GM18951 (cell line): ENCODE results near the gene P2RY2.

Experiments
- POLR2A ChIP-seq: IDR thresholded peaks from 4 replicates; pipeline ENCODE4 v1.6.1; 2011; ENCODE audit warnings: mild to moderate bottlenecking; ENCODE audit not compliant: insufficient read length, insufficient read depth; ENCODE audit errors: extremely low read depth
- in situ Hi-C: fragments of 300-500 bp; cut with MboI; formaldehyde crosslinking; loops from one replicate; pipeline ENCODE4 v1.12.0; 2022; ENCODE audit warnings: low sequenced_read_pairs, mixed read lengths, inconsistent platforms; ENCODE audit not compliant: unreplicated experiment

The P2RY2 gene

DNA sequence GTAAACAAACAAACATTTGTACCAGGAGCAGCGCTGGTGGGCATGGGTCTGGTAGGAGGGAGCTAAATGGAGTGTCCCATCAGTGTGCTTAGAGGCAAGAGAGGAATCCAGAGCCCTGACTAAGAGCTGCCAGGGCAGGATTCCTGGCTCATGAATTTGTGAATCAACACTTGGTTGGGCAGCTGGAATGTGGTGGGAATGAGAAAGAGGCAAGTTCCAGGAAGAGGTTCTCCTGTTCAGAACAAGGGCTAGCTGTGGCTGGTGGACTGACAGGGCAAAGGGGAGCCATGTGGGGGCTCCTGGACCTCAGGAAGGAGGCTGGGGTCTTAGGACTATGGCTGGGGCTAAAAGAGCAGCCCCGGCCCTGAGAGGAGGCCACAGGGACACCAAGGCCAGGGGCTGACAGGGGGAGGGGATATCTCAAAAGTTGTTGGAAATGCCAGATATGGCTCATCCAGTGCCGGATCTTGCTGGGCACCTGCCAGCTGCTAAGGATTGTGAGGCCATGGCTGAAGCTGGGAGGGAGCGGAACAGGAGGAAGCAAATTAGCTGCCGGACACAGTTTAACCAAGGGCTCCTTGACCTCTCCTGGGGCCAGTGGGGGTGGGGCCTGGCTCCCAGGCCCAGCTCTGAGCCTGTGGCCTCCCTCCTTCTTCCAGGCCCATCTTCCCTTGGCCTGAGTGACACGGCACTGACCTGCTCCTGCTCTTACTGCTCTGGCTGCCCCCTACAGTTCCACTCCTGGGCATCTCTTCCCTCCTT lies 39.4 kb downstream of the P2RY2 start:
- in situ Hi-C loops = no loop called here
- TF ChIP-seq POLR2A = no peak

- in situ Hi-C loops = no loop called here
- TF ChIP-seq POLR2A = no peak
These were observed 40.3 kb downstream of the P2RY2 start for GRCh38 chr11:73258104-73259035.

DNA sequence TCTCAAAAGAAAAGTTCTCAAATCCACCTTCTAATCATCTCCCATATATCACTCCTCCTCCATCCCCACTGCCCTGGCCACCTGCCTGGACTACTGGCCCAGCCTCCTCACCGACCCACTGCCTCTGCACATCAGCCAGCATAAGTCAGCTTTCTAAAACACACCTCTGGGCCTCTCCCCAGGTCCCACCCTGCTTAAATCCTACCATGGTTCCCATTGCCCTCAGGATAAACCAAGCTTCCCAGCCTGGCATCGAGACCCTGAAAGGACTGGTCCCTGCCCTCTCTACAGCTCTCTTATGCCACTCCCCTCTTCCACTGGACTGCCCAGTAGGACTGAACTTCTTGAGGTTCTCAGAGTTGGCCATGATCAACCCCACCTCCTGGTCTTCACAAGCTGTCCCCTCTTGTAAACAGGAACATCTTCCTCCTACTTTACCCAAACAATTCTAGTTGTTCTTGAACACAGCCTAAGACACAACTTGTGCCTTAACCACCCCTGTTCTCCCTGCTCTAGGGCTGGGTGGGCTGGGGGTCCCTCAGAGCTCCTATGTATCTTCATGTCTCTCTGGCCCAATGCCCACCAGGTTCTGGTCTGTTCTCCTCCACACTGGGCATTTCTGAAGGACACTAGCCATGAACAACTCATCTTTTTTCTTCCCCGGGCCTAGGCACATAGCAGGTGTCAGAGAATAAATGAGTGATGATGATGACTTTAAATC lies 41.5 kb downstream of the P2RY2 start:
- TF ChIP-seq POLR2A = no peak
- in situ Hi-C loops = no loop called here

- in situ Hi-C loops = no loop called here
- no peak for TF ChIP-seq POLR2A
These were observed 42.0 kb downstream of the P2RY2 start for GRCh38 chr11:73260127-73260457.

- no peak for TF ChIP-seq POLR2A
- in situ Hi-C loops = no loop called here
These were observed 44.9 kb downstream of the P2RY2 start for GRCh38 chr11:73262851-73263495.

DNA sequence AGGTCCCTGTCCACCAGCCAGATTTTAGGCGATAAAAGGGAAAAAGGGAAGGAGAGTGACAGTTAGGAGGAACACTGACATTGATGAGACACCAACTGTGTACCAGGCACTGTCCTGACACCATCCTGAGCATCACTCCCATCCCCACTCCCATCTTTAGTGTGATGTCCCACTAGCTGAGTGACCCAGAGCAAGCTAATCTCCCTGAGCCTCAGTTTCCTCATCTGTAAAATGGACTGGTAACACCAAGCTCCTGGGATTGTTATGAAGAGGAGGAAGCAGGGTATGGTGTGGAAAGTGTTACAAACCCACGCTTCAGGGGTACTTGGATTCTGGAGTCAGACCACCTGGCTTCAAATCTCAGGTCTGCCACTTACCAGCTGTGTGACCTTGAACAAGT lies 45.6 kb downstream of the P2RY2 start:
- TF ChIP-seq POLR2A = no peak
- in situ Hi-C loops = no loop called here

DNA sequence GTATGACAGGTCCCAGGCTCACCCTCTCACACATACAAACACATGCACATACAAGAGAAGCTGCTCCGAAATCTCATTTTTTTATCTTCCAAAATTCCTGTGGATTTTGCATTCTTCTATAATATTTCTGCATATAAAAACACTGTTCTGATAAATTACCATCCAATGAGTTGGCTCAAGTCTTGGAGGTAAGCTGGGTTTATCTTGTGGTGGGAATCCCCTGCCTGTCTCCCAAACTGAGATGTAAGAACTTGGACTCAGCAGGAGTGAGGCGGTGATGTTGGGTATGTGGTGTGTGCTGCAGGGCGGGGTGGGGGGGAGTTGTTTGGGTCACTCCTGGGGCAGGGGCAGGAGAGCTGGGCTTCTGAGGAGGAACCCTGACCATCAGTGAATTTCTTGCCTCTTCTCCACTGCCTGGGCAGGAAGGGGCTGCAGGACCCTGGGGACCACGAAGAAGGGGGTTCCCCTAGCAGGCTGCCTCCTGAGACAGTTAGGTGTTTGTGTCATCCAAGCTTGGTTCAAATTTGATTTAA lies 47.3 kb downstream of the P2RY2 start:
- in situ Hi-C loops = no loop called here
- no peak for TF ChIP-seq POLR2A

DNA sequence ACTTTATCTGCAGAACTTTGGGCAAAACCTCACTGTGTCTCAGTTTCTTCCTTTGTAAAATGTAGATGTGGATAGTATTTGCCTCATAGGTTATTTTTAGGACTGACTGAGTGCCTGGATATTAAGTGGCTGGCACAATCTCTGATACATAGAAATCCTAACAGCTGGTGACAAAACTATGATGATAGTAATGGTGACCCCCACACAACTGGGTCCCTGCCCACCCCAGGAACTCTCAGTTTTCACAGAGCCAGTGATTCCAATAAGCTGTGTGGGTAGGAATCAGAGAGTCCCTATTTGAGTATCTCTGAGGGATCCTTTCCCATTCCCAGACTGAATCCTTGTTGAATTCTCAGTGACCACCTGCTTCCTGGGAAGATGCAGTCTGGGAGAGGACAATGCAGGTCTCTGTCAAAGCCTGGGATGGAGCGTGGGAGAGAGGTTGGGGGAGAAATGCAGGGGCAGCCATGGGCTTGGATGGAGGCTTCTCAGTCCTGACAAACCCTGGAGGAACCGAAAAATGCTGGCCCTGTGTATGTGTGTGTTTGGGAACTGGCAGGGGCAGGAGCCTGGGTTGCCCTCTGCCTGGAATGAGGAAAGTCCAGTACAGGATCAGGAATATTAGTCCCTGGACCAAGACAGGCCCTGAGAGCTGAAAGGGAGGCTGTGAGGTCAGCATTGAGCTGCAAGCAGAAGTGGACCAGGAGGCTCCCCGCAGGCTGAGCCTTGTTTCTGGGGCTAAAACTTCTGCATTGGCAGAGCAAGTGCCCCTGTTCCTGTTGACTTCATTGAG lies 48.0 kb downstream of the P2RY2 start:
- in situ Hi-C loops = no loop called here

GRCh38 chr11:73266646-73267020 lies 48.6 kb downstream of the P2RY2 start:
- TF ChIP-seq POLR2A = no peak
- in situ Hi-C loops = no loop called here

More for the DNA sequence above, 48.0 kb downstream of the P2RY2 start:
- TF ChIP-seq POLR2A = no peak

DNA sequence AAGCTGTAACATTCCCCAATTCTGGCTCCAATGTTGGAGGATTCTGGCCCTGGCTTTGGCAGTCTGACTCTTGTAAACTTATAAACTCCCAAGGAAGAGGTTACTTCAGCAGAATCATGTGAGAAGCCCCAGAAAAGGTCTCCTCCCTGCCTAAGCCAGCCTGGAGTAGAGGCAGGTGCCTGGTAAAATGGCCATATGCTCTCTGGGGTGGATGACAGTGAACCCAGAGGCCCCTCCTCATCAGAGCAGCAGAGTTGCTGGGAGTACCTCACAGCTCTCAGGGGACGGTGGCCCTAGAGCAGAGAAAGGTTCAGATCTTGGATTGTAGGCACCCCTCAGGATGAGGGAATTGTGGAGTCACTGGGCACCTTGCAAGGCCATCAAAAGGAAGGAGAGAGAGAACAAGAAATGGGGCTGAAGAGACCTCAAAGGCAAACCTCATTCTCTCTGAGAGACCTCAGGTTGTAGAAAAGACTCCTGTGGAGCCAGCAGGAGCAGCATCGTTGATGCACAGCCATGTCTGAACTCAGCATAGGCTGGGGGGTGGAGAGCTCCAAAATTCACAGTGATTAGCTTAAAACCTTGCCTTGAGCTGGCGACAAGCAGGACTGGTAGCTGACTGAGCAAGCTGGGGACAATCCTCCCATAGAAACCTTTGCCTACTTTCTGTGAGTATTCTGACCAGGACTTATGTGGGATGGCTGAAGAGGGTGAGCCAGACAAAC lies 49.2 kb downstream of the P2RY2 start:
- in situ Hi-C loops = no loop called here
- TF ChIP-seq POLR2A = no peak

GRCh38 chr11:73267906-73268540 lies 49.9 kb downstream of the P2RY2 start:
- in situ Hi-C loops = no loop called here
- TF ChIP-seq POLR2A = no peak
